HG03442 (cell line): ENCODE measurements around the gene RYR2.
A peak's percentile ranks its signal among the peaks of the same experiment; 100 is the strongest.
"Not testable (repeated sequence)": the region's sequence is repeated elsewhere in the genome, so short reads cannot be mapped to it uniquely, and the experiment has no call there.

ENCODE experiments used
- ATAC-seq: cut with Tn5 transposase; IDR thresholded peaks from one replicate; pipeline ENCODE4 v1.9.1; 2021; ENCODE audit warnings: mild to moderate bottlenecking, moderate library complexity; ENCODE audit not compliant: unreplicated experiment

RYR2 gene

DNA sequence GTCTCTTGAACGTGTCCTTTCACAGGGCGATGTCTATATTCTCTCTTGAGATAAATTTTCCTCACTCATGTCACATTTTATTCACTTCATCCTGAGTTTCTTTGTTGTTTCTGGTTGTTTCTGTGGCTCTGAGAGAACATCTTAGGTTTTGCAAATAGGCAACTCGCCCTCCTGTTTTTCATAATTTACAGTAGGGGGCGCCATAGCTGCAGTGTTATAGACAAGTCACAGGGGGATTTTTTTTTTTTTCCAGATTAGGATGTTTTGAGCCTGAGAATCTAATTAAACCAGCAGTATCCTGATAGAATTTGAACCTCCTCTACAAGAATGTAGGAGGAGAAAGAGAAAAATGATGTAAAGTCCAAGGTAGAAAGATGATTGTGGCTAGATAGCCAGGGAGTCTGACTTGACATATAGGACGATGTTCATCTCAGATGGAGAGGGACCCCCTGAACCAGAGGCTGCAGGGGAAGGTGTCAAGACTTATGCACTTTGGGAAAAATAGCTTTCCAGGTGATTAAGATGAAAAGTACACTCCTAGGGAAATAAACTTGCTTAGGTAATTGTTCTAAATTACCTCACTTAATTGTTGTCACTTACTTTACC, 772.4 kb downstream of the RYR2 start:
- ATAC-seq = no peak

DNA sequence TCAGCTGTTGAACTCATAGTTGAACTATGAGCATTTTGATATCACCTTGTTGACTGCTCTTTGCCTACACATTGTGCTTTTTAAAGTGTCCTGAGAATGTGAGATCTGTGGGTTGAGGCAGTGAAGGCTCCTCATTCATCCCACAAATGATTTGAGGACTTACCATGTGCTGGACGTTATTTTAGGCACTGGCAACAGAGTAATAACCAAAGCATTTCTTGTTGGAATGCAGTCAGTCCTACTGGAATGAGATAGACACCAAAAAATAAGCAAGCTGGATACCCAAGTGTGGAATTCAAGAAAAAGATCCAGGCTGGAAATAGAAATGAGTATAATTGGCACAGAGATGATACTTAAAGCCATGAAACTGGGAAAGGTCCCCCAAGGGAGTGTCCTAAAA, 775.3 kb downstream of the RYR2 start:
- no peak for ATAC-seq

DNA sequence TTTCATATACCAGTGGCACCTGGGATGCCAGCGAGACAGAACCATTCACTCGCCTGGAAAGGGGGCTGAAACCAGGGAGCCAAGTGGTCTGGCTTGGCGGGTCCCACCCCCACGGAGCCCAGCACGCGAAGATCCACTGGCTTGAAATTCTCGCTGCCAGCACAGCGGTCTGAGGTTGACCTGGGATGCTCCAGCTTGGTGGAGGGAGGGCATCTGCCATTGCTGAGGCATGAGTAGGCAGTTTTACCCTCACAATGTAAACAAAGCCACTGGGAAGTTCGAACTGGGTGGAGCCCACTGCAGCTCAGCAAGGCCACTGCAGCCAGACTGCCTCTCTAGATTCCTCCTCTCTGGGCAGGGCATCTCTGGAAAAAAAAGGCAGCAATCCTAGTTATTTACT, 778.6 kb downstream of the RYR2 start:
- ATAC-seq = not testable (repeated sequence)

DNA sequence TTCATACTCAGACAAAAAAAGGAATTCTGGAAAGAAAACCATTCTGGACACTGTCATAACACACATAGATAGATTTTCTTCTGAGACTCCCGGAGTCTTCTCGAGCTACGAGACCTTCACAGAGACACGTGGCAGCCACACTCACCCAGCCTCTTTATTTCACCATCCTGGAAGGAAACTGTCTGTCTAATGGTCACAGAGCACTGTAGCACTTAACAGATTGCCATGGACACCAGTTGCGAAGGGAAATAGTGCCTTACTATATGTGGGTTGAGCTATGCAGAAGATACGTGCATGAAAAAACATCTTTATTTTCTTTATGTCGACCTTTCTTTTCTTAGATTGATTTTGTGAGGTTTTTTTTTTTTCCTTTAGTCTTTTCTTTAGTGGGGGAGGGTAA, 790.9 kb downstream of the RYR2 start:
- no peak for ATAC-seq

DNA sequence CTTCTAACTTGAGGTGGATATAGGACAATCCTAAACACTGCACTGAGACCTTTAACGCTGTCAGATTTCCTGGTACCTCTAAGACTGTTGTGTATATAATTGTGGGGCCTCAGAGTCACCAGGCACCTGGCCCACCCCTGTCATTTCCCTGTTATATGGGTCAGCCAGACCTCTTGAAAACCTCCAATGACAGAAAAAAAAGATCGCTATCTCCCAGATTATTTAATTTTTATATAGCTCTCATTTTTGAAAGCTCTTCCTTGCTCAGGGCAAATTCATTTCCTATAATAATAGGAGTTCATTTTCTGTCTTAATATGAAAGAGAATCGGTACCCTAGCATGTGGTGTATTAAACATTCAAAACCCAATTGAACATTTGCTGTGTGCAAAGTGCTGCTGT, 792.1 kb downstream of the RYR2 start:
- ATAC-seq = no peak

DNA sequence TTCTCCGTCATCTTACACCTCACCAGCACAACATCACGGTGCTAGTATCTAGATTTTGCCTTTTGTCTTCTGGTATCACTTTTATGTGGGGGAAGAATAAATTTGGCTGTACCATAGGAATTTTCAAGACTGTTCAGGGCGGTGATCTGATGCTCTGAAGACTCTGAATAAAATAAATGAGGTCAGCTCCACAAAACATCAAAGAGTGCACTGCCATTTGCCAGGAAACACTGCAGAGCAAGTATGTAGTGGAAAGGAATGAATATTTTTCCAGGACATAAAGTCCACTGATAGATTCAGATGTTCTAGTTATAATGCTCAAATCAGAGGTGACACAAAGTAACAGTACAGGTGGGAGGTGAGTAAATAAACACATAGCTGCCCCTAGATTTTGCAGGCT, 792.5 kb downstream of the RYR2 start:
- ATAC-seq = no peak

DNA sequence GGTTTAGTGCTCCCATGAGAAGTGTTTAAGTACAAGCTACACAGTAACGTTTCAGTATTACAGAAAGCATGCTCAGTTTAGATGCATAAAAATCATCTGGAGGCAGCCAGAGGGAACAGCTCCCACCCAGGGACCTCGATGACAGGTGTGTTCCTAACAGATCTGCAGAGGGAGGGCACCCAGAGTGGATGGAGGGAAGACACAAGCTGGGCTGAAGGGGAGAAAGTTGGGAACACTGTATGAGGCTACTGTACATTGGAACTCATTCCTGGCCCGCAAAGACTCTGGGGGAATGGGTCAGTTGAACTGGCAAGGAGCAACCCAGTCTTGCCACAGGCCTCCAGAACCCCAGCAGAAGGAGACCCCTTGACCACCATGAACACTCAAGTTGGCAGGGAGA, 796.3 kb downstream of the RYR2 start:
- ATAC-seq = no peak

DNA sequence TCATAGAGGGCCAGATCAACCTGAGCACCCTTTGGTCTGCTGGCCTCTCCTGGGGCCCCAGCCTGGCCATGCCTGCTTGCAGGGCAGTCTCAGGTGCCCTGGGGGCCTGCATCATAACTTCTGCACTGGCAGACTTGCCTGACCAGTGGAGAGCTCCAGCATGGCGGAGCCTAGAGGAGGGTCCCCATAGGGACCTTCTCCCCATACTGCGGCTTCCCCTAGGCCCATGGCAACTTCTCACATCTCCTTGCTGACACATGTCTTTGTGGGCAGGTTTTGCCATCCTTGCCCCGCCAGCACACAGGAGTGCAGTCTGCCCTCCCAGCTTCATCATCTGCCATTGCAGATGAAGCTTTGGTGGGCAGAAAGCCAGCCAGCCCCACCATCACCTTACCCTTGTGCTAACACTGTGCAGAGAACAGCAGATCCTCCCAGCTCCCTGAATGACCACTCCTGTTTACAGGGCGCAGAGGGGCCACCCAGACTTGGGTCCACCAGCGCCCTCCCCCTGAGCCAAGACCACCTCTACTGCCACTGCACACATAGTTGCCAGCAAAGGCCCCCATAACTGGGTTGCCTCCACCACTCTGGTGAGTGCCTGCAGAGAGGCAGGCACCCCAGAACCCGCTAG, 797.0 kb downstream of the RYR2 start:
- no peak for ATAC-seq

DNA sequence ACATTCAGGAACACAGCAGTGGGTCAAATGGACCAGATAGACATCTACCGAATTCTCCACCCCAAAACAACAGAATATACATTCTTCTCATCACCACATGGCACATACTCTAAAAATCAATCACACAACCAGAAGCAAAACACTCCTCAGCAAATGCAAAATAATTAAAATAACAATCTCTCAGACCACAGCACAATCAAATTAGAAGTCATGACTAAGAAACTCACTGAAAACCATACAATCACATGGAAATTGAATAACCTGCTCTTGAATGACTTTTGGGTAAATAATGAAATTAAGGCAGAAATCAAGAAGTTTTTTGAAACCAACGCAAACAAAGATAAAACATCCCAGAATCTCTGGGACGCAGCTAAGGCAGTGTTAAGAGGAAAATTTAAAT, 799.5 kb downstream of the RYR2 start:
- ATAC-seq = no peak

DNA sequence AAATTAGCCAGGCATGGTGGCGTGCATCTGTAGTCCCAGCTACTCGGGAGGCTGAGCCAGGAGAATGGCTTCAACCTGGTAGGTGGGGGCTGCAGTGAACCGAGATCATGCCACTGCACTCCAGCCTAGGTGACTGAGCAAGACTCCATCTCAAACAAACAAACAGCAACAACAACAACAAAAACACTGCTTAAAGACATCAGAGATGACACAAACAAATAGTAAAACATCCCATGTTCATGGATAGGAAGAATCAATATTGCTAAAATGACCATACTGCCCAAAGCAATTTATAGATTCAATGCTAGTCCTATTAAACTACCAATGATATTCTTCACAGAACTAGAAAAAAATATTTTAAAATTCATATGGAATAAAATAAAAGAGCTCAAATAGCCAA, 801.5 kb downstream of the RYR2 start:
- ATAC-seq = not testable (repeated sequence)

DNA sequence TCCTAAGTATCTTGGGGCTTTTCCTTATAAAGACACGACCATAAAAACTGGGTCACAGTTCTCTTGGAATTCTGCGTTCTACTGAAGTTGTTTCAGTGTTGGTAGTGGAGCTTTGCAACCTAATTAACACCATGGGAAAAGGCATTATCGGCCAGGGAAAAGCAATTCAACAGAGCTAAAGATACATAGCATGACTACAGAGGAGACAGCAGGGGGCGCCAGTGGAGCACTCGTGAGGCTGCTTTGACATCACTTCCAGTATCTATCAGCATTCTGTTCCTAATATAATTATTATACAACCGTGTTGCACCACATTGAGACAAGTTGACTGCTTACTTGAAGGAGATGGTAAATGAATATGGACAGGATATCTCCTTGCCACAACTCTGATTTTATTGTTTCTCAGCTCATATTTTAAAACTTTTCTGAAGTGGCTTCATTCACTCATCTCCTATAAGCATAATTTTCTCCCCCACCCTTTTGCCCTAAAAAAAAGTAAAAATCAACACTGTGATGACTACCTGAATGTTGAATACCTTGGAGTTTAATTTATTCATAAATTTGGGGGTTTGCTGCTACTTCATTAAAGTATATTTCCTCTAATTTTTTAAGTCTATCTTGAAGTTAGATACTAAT, 809.3 kb downstream of the RYR2 start:
- ATAC-seq = no peak

DNA sequence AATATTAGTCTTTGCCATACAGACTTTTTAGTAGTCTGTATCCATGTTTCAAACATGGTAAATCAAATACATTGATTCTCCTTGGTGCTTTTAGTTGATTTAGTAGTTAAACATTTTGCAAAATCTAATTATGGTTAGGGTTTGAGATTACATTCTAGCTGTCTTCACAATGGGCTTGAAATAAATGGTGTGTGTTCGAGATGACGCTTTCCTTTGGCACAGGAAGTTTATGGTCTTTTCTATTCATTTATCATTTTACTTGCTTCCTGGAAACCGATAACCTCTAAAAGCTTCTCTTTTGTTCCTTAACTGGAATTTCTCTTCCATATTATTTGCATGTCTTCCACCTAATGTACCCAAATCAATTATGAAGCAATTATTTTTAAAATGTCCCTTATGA, 810.4 kb downstream of the RYR2 start:
- ATAC-seq = no peak

DNA sequence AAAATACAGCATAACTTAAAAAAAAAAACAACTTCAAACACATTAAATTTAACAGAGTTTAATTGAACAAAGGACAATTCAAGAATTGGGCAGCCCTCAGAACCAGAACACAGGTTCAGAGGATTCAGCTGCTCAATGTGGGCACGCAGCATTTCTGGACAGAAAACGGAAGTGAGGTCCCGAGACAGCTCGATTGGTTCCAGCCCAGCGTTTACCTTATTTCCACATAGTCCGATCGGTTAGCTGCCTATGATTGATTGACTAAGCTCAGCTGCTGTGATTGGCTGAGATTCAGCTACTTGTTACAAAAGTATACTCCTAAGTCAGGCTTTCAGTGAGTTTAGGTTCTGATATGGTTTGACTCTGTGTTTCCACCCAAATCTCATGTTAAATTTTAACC, 815.5 kb downstream of the RYR2 start:
- no peak for ATAC-seq

DNA sequence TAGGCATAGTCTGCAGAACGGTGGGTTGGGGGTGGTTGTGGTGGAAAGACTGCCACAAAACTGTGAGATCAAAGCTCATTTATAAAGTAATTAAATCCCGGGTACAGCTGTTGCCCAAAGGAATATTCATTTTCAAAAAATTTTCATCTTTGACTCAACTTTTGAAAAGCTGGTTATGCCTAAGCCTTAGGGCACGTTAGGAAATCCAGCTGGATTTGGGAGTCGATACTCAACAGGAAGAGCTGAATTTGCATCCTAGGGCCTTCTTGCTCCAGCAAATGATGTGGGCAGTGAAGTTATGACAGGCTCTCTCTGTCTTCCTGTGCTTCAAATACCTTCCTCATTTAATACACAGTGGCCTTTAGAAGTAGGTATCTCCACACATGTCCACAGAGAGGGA, 817.0 kb downstream of the RYR2 start:
- no peak for ATAC-seq

DNA sequence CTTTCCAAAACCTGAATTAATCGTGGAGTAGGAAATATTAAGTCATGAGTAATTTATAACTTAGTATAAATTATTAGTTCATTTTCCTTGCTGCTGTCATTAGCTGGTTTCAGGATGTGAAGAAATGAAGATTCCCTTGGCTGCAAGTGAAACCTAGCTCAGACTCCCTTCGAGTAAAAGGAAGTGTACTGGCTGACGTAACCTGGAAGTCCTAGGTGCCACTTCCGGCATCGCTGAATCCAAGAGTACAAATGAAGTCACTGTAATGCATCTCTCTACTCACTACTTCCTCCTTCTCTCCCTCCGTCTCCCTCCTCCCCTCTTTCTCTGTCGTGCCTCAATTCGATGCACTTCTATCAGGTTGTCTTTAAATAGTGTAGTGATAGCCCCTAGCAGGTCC, 820.0 kb downstream of the RYR2 start:
- no peak for ATAC-seq

DNA sequence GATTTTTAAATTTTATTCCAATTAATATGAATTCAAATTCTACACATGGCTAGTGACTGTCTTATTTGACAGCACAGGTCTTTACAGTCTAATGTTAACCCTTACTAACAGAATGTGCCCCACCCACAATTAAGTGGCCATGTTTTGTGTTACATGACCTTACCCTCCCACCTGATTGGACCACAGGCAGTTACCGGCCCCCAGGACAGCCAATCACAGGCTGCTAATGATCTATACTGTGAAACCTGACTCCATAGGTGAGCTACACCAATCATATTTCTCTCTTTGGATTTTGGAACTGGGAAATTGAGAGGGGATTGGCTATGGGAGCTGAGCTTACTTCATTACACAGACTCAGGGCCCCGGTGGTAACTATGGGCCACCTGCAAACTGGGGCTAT, 821.2 kb downstream of the RYR2 start:
- no peak for ATAC-seq

DNA sequence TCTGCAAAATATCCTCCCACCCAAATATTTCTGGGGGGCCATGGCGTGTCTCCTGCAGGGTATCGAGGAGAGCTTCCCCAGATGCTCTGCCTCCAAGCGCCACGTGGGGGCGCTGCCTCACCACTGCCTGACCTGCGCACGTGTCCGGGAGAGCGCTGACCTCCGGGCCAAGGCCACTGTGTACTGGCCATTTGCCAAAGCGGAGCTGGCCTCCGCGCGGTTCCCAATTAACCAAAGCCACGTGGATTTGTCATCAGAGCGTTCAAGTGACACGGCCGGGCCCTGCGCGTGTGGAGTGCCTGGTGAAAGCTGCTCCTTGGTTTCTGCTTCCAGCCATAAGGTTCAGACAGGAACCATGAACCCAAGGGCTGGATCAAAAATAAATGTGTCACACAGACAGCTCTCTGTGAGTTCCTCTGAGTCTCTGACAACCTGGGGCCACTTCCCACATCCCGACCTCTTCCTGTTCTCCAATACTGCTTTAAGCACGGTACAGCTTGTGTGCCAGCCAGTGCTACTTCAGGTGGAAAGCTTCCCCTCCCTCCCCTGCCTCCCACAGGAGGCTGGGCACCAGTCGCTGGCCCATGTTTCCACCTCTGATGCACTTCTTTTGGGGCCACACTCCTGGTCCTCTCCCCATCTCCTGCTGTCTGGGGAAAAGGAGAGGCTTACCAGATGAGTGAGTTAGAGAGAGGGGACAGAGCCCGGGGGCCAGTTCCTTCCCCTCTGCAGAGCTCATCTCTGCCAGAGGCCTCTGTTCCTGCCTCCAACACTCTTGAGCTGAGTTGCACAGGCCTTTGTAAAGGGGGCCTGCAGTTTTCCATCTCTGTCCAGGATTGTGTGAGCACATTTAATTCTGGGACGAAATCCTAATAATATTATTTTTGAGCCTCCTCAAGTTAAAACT, 822.6 kb downstream of the RYR2 start:
- peak; percentile 84 for ATAC-seq

DNA sequence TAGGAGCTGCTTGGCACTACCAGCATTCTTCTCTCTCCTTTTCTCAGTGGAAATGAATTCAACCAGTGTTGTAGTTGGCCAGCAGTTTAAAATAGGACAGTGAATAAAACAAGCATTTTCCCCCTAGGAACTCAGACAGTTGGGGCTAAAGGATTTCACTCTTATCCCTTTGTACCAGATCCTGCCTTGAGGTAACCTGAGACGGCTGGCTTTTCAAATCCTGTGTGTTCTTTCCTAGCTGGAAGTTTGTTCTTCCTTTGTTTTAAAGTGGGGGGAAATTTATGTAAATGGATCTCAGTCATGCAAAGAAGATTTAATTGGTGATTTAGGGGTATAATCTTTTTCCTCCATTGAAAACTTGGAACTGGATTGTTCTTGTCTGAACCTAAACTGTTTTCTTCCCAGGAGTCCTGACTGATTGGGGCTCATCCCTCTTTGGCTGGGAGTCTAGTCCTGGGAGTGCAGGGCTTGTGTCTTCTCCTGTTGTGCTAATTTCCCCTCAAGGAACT, 825.5 kb downstream of the RYR2 start:
- no peak for ATAC-seq

DNA sequence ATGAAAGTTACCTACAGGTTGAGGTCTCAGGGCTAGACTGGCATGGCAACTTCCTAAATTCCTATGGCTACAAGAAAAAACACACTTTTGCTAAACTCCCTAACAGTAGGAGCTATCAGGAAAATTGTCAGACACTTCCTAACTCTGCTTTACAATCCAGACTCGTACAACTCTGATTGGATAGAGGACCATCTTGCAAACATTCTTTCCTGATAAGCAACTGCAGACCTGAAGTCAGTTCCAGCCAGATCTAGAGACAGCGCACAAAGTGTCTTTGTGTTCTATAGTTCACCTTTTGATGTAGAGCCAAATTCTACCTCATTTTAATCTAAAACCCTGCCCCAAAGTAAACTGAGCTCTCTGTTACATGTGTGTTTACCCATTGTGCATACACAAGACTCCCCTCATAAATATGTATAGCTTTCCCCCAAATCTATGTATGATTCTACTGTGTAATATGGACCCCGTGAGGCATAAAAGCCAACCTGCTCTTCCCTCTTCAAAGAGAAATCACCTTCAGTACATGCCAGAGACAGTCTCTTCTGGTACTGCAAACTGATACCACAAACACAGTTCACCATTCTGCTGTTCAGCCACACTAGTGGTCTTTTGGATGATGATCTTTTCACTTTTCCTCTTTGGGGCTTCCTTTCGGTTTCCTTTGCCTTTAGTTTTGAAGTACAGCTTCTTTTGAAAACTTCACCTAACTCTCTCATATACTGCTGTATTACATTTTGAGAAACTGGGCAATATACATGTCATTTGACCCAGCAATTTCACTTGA, 827.0 kb downstream of the RYR2 start:
- no peak for ATAC-seq

DNA sequence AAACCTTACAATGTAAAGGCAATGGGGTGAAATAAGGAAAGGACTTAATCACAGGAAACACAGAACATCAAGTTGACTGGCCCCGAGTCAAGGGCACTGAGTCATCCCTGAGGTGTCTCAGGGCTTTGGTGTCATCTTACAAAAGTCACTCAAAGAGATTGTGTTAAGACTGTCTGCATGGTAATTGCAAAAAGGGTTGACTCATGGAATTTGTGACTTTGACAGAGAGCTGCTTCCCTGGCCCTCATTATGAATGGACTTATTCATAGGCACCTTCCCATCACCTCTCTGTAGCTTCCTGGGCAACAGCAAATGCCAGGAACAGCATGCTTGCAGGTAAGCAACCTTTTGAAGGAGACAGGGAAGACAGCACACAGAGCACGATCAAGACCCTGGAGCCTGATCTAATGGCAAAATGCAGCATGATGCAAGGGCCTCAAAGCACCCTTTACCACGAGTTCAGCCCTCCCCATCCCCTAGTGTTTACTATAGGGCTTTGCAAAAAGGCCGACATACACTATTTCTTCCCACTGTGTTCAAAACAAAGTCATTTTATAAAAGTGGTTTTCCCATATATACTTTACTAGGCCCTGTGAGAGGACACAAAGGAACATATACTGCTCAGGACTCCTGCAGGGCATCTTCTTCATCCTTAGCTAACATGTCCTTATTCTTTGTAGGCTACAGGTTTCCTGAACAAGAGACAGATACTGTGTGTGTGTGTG, 831.7 kb downstream of the RYR2 start:
- ATAC-seq = no peak
